Neutrophil (primary cell): ENCODE results near the gene PERM1.

Experiments used
- H3K27ac ChIP-seq: fragments of 200-600 bp; sonication (generic); 2 replicates; pipeline ENCODE4 v1.5.1; 2016; ENCODE audit warnings: mild to moderate bottlenecking, moderate library complexity
- H3K27me3 ChIP-seq: fragments of 200-600 bp; sonication (generic); 2 replicates; pipeline ENCODE4 v1.6.0; 2016; ENCODE audit warnings: mild to moderate bottlenecking
- H3K36me3 ChIP-seq: fragments of 200-600 bp; sonication (generic); 2 replicates; pipeline ENCODE4 v1.5.1; 2017
- H3K4me1 ChIP-seq, 2 experiments: fragments of 200-600 bp in 1 of 2; sonication (generic) in 1 of 2; 1 replicate in 1 of 2; 2 replicates in 1 of 2; pipeline versions ENCODE4 v1.5.1 to v1.6.1; 2013 to 2016; ENCODE audit warnings: low read depth in 1 of 2, low read length in 1 of 2, mild to moderate bottlenecking in 1 of 2, moderate library complexity in 1 of 2; ENCODE audit not compliant: control insufficient read depth in 1 of 2, insufficient read depth in 1 of 2
- H3K4me3 ChIP-seq, 2 experiments: fragments of 200-600 bp in 1 of 2; sonication (generic) in 1 of 2; 1 replicate in 1 of 2; 2 replicates in 1 of 2; pipeline ENCODE4 v1.5.1; 2013 to 2016; ENCODE audit warnings: low read depth in 1 of 2, low read length in 1 of 2, mild to moderate bottlenecking in 1 of 2, moderate library complexity in 1 of 2
- H3K9me3 ChIP-seq: fragments of 200-600 bp; sonication (generic); 2 replicates; pipeline ENCODE4 v1.5.1; 2016
- CTCF ChIP-seq: fragments of 200-600 bp; sonication (generic); IDR thresholded peaks from 2 replicates; pipeline ENCODE4 v1.5.1; 2016; ENCODE audit warnings: antibody characterized with exemption

Gene PERM1

GRCh38 chr1:1001057-1001783 is 19.3 kb upstream of the PERM1 start:
- Histone ChIP-seq H3K4me3 (peak overlapping the region; percentile 34 to 50), H3K36me3 (no peaks in the 10 kb centered on the region), H3K27me3 (peaks cover 100% of the 10 kb centered on the region)

GRCh38 chr1:1000357-1001056 is 18.6 kb upstream of the PERM1 start:
- H3K27ac ChIP-seq = no peak overlapping the region
- peak overlapping the region; percentile 34 to 50 for H3K4me3 ChIP-seq
- H3K4me1 ChIP-seq = peaks cover 23 to 39% of the 10 kb centered on the region in 2 experiments
- no peaks in the 10 kb centered on the region for H3K9me3 ChIP-seq
- H3K27me3 ChIP-seq = peaks cover 100% of the 10 kb centered on the region
- no peaks in the 10 kb centered on the region for H3K36me3 ChIP-seq
- TF ChIP-seq CTCF = no peak

More at GRCh38 chr1:1001057-1001783, 19.3 kb upstream of the PERM1 start:
- TF ChIP-seq CTCF = no peak
- Histone ChIP-seq H3K4me1 (peaks cover 23 to 39% of the 10 kb centered on the region in 2 experiments), H3K27ac (no peak overlapping the region), H3K9me3 (no peaks in the 10 kb centered on the region)

- Histone ChIP-seq H3K36me3 (no peaks in the 10 kb centered on the region), H3K27ac (no peak within 1 kb of the TSS), H3K9me3 (no peaks in the 10 kb centered on the region), H3K4me1 (peaks cover 23 to 39% of the 10 kb centered on the region in 2 experiments), H3K4me3 (peak within 1 kb of the TSS; percentile 34 to 50), H3K27me3 (peaks cover 100% of the 10 kb centered on the region)
- no peak for TF ChIP-seq CTCF
Measured at GRCh38 chr1:999725-1000356, 17.9 kb upstream of the PERM1 start, which contains the start of gene HES4. TSS of gene HES4 (minus strand) at chr1:1000097. CDS start at chr1:999973, 124 bp downstream.

- peaks cover 100% of the 10 kb centered on the region for H3K27me3 ChIP-seq
- peaks cover 23 to 39% of the 10 kb centered on the region in 2 experiments for H3K4me1 ChIP-seq
- H3K9me3 ChIP-seq = no peaks in the 10 kb centered on the region
- H3K4me3 ChIP-seq = peak overlapping the region in 1 of 2 experiments; percentile 29
- TF ChIP-seq CTCF = no peak
- no peaks in the 10 kb centered on the region for H3K36me3 ChIP-seq
- no peak overlapping the region for H3K27ac ChIP-seq
Measured at GRCh38 chr1:998995-999724, 17.3 kb upstream of the PERM1 start.

- H3K27me3 ChIP-seq = peaks cover 100% of the 10 kb centered on the region
- TF ChIP-seq CTCF = no peak
- H3K4me3 ChIP-seq = no peak overlapping the region
- H3K27ac ChIP-seq = no peak overlapping the region
- no peaks in the 10 kb centered on the region for H3K9me3 ChIP-seq
- peaks cover 23 to 39% of the 10 kb centered on the region in 2 experiments for H3K4me1 ChIP-seq
- H3K36me3 ChIP-seq = no peaks in the 10 kb centered on the region
Measured at GRCh38 chr1:998745-998994, 16.8 kb upstream of the PERM1 start.
